IPS-18a (cell line): ENCODE measurements around the gene SH3RF1.
A peak's percentile ranks its signal among the peaks of the same experiment; 100 is the strongest.

ENCODE experiments used
- H3K27ac ChIP-seq: one replicate; pipeline ENCODE4 v1.5.1; 2013; ENCODE audit warnings: low read length
- H3K27me3 ChIP-seq: one replicate; pipeline ENCODE4 v1.6.1; 2013; ENCODE audit warnings: mild to moderate bottlenecking, low read length; ENCODE audit not compliant: control insufficient read depth, insufficient read depth
- H3K36me3 ChIP-seq: one replicate; pipeline ENCODE4 v1.6.1; 2013; ENCODE audit warnings: low read depth, low read length; ENCODE audit not compliant: control insufficient read depth
- H3K4me1 ChIP-seq: one replicate; pipeline ENCODE4 v1.6.1; 2013; ENCODE audit warnings: low read depth, low read length; ENCODE audit not compliant: control insufficient read depth
- H3K4me3 ChIP-seq: one replicate; pipeline ENCODE4 v1.5.1; 2013; ENCODE audit warnings: low read length
- H3K9ac ChIP-seq: one replicate; pipeline ENCODE4 v1.6.1; 2013; ENCODE audit warnings: mild to moderate bottlenecking, low read length, moderate library complexity
- H3K9me3 ChIP-seq: one replicate; pipeline ENCODE4 v1.6.1; 2013; ENCODE audit warnings: low read depth, low read length; ENCODE audit not compliant: control insufficient read depth

The SH3RF1 gene

DNA sequence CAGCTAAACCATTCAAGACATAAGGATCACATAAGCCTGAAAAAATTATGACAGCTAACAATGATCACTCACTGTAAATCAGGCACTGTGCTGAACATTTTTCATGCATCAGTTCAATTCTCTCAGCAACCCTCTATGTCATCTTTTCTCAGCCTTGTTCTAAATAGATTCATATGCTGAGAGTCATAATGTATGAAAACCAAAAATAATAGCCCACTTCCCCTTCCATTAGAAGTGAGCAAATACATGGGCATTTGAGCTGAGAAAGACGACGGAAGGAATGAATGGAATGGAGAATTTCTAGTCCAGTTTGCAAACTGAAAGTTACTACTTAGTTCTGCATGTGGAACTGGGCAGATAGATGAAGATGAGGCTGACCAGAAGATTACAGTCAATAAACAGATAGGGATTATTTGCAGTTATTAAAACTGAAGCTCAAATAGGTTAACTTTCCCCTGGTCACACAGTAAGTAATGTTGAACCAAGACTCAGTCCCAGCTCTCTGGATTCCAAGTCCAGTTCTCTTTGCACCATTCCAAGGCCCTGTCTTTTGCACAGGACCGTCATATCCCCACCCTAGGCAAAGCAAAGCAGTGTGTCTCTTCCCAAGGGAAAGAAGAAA, 1.6 kb upstream of the SH3RF1 start:
- no peak overlapping the region for H3K27ac ChIP-seq
- H3K36me3 ChIP-seq: no peaks in the 10 kb centered on the region
- peaks cover 15% of the 10 kb centered on the region for H3K27me3 ChIP-seq
- H3K9ac ChIP-seq: no peak overlapping the region
- peak overlapping the region; percentile 94 for H3K4me3 ChIP-seq
- H3K4me1 ChIP-seq: peaks cover 16% of the 10 kb centered on the region
- no peaks in the 10 kb centered on the region for H3K9me3 ChIP-seq

DNA sequence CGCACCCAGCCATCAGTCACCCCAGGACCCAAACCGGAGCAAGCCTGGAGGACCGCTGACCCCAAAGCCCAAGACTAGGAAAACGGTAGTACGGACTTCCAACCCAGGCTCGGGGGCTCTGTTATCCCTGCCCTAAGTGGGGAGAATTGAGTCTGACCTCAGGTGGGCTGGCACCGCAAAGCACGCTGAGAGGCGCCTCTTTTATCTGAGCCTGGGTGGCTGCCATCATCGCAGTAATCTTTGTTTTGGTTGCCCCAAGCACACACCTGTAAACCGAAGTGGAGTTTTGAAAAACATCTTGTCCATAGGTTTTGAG, 894 bp upstream of the SH3RF1 start:
- Histone ChIP-seq H3K9me3 (no peaks in the 10 kb centered on the region), H3K4me1 (peaks cover 23% of the 10 kb centered on the region), H3K9ac (peak overlapping the region; percentile 68), H3K36me3 (no peaks in the 10 kb centered on the region), H3K27me3 (peaks cover 15% of the 10 kb centered on the region), H3K4me3 (peak overlapping the region; percentile 94), H3K27ac (no peak overlapping the region)

DNA sequence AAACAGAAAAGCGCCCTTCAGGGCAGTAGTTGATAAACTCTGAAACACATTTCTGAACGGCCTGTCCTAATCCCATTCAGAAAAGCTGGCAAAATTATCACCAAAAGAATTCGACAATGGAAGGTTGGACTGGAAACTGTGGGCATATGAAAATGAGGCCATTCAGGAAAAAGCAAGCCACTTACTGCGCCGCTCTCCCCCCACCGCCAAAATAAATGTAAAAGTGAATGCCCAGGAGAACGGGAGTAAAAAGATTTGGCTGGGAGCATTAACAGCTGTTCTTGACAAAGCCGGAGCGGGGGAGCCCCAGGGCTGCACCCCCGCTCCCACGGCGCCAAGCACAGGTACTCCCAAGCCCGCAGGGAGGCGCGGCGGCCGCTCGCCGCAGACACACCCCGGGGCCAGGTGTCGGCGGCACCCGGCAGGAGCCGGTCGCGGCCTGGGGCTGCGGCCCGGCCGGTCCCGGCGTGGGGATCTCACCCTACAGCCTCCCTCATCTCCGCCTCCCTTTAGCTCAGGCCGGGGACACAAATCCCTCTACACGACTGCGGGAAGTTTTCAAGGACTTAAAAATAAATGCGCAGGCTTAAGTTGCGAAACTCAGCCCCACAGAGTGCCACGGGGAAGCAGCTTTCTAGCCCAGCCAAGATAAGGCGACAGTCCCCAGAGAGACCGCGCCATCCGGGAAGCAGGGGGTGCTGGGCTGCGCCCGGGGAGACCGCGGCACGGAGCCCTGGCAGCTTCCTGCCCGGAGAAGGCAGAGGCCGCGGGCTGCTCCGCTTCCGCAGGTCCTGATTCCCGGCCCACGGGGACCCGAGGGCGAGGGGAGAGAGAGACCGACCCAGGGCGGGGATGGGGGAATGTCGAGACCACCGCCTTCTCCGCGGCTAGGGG, 593 bp downstream of the SH3RF1 start:
- H3K9ac ChIP-seq: peak overlapping the region; percentile 93
- no peak overlapping the region for H3K27ac ChIP-seq
- no peaks in the 10 kb centered on the region for H3K36me3 ChIP-seq
- H3K4me1 ChIP-seq: peaks cover 27% of the 10 kb centered on the region
- no peaks in the 10 kb centered on the region for H3K9me3 ChIP-seq
- peak overlapping the region; percentile 94 for H3K4me3 ChIP-seq
- H3K27me3 ChIP-seq: peaks cover 15% of the 10 kb centered on the region

DNA sequence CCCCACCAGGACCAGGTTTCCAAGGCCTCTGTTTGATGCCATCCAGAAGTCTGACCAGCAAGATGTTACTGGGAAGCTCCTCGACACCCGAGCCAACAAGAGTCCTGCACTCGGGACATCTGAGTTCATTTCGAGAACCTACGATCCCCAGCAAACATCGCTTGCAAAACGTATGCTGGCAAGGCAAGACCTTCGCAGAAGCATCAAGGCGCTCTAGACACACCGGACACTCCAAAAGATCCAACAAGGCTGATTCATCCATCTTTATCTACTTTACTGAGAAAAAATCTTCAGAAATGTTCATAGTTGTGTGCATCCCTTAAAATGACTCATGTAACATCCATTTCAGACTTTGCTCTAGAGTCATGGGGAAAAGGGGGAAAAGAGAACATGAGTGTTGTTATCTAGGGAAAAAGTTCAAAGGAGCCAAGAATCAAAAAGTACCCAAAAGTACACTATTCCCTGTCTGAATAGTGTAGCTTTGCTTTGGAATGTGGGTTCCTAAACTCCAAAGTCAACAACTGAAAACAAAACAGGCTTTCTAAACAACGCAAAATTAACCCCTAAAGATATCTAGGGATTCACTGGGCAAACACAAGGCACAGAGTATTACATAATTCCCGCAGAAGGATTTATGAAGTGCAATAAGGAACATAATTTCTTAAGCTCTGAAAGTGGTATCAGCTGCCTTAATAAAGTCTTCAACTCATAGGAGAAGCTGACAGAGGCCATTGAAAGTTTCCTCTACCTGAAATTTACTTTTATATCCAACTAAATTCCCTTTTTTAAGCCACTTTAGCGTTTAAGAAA, 1.6 kb downstream of the SH3RF1 start:
- Histone ChIP-seq H3K9ac (peak overlapping the region; percentile 93), H3K27ac (no peak overlapping the region), H3K4me3 (peak overlapping the region; percentile 94), H3K27me3 (peaks cover 15% of the 10 kb centered on the region), H3K36me3 (no peaks in the 10 kb centered on the region), H3K9me3 (no peaks in the 10 kb centered on the region), H3K4me1 (peaks cover 27% of the 10 kb centered on the region)

DNA sequence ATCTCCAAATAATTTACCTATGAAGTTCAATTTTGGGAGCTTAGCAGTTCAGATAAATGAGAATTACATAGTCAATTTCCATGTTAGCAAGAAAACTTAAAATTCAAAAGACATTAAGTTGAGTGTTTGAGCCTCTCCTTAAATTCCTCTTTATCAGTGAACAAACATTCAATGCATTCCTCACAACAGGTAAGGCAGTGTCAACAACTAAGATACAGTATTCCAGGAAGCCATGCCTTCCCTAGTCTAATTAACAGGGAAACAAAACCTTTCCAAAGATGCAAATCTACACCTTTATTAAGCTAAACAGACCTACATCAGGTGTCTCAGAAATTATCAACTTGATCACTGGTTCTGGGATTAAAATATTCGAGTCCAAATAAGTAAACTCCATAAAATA, 3.7 kb downstream of the SH3RF1 start:
- Histone ChIP-seq H3K9me3 (no peaks in the 10 kb centered on the region), H3K9ac (no peak overlapping the region), H3K4me1 (peaks cover 27% of the 10 kb centered on the region), H3K27ac (no peak overlapping the region), H3K27me3 (peaks cover 7% of the 10 kb centered on the region), H3K4me3 (peak overlapping the region; percentile 1), H3K36me3 (no peaks in the 10 kb centered on the region)

DNA sequence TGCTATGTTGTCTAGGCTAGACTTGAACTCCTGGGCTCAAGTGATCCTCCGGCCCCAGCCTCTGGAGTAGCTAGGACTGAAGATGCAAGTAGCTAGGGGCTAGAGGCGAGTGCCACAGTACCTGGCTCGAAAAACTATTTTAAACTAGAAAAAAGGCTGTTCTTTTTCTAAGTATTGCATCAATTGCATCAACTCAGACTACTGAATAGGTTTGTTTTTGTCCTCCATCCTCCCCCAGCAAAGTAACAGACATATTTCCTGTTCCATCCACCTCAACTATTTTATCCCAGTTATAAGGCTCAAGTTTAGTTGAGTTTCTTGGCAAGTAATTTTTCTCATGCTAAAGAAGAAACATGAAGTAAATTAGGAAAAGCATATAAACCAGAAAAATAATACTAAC, 4.1 kb downstream of the SH3RF1 start:
- no peak overlapping the region for H3K9ac ChIP-seq
- no peaks in the 10 kb centered on the region for H3K9me3 ChIP-seq
- H3K4me3 ChIP-seq: peak overlapping the region; percentile 1
- peaks cover 23% of the 10 kb centered on the region for H3K4me1 ChIP-seq
- H3K36me3 ChIP-seq: no peaks in the 10 kb centered on the region
- H3K27ac ChIP-seq: no peak overlapping the region
- H3K27me3 ChIP-seq: peaks cover 3% of the 10 kb centered on the region

DNA sequence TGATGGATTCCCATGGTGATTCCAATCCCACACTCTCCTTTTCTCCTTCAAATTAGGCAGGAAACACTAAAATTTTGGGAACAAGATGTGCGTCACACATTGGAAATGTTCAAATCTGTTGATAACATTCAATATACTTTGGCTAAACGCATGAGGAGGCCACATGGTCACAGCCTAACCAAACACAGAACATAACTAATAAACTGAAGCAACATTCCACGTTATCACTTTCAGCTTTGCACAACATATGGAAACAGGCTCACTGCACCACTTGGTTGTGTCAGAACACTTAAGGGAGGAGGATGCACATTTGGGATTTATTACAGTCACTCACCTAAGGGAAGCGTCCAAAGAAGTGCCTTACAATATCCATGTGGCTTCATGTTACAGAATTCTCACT, 4.7 kb downstream of the SH3RF1 start:
- Histone ChIP-seq H3K36me3 (no peaks in the 10 kb centered on the region), H3K4me1 (peaks cover 23% of the 10 kb centered on the region), H3K4me3 (no peak overlapping the region), H3K9ac (no peak overlapping the region), H3K27me3 (no peaks in the 10 kb centered on the region), H3K27ac (no peak overlapping the region), H3K9me3 (no peaks in the 10 kb centered on the region)

DNA sequence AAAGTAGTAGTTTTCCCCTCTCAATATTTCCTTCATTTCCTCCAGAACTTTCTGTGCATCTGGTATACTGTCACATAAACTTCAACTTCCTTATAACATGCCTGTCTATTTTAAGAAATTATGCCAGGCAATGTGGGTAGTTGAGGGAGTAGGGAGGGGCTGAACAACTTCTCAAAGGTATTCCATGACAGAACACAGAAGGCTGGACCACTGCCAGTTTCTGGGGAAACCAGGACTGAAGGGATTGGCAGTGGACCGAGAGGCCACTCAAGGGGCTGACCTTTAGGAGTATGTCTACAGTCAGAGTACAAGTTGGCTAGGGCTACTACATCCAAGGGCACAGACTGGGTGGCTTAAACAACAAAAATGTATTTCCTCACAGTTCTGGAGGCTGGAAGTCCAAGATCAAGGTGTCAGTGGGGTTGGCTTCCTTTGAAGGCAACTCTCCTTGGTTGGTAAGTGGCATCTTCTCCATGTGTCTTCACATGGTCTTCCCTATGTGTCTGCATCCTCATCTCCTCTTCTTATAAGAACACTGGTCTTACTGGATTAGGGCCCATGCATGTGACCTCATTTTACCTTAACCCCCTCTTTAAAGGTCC, 6.9 kb downstream of the SH3RF1 start:
- no peak overlapping the region for H3K4me3 ChIP-seq
- peaks cover 14% of the 10 kb centered on the region for H3K4me1 ChIP-seq
- no peak overlapping the region for H3K9ac ChIP-seq
- no peak overlapping the region for H3K27ac ChIP-seq
- no peaks in the 10 kb centered on the region for H3K36me3 ChIP-seq
- no peaks in the 10 kb centered on the region for H3K9me3 ChIP-seq
- no peaks in the 10 kb centered on the region for H3K27me3 ChIP-seq

DNA sequence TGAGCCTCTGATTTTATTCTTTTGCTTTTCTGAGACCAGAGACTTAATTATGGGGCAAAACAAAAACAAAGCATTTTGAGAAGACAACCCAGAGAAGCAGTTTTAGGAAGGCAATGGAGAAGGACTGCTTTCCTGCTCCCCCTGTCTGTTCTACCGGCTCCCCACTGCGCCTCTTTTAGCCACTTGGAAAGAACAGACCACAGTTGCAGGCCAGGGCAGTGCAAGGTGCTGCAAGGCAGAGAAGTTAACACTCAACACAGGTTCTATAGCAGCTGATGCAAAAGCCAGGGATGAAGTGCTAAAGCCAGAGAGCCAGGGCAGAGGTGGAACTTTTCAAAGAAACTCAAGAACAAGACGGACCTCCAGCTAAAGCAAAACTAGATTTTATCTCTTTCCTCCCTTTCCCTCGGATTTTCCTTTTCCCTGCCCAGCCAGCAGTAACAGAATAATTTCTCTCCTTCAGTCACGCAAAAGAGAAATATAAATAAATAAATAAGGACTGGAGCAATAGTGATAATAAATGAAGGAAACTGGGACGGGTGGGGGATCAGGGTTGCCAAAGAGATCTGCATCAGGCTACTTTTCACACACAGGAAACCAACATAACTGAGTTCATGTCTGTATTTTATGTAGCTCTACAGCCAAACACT, 10.4 kb downstream of the SH3RF1 start:
- Histone ChIP-seq H3K4me1 (peaks cover 9% of the 10 kb centered on the region), H3K4me3 (no peak overlapping the region), H3K27me3 (no peaks in the 10 kb centered on the region), H3K9ac (peak overlapping the region; percentile 5), H3K27ac (no peak overlapping the region), H3K36me3 (no peaks in the 10 kb centered on the region), H3K9me3 (no peaks in the 10 kb centered on the region)

DNA sequence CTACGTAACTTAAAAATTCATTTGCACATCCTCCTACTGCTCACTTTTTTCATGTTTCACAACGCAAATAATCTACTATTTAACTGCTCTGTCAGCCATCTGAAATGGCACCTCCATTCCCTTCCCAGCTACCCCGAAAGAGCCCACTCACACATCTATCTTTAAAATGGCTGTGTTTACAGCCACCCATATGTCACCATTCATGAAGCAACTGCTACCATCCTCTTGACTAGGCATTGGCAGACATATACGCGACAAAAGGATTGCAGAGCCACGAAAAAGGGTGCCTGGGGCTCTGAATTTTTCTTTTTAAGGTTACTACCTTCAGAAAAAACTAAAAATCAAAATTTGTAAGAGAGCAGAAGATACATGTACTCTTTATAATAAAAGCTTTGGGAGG, 11.5 kb downstream of the SH3RF1 start:
- Histone ChIP-seq H3K27ac (no peak overlapping the region), H3K9me3 (no peaks in the 10 kb centered on the region), H3K4me1 (peaks cover 9% of the 10 kb centered on the region), H3K4me3 (no peak overlapping the region), H3K9ac (no peak overlapping the region), H3K36me3 (no peaks in the 10 kb centered on the region), H3K27me3 (no peaks in the 10 kb centered on the region)

DNA sequence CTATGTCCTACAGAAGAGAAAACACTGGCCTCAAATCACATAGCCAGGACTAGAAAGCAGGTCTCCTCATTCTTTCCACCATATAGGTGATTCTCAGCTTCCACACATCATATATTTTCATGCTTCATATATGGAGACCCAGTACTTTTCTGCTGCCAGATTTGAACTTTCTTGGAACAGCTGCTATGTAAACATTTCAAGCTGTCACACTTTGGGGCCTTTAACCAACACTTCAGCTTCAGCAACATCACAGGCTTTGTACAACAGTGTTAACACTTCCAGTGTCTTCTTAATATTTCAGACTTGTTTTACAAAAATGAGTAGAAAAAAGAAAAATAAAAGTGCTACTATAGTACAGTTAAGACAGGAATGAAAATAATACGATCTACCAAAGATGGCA, 12.6 kb downstream of the SH3RF1 start:
- H3K27me3 ChIP-seq: no peaks in the 10 kb centered on the region
- H3K4me1 ChIP-seq: peaks cover 14% of the 10 kb centered on the region
- no peaks in the 10 kb centered on the region for H3K36me3 ChIP-seq
- H3K4me3 ChIP-seq: no peak overlapping the region
- no peak overlapping the region for H3K27ac ChIP-seq
- no peaks in the 10 kb centered on the region for H3K9me3 ChIP-seq
- no peak overlapping the region for H3K9ac ChIP-seq
